Measurements from ENCODE around the gene SF3A1.

Gene SF3A1

GRCh38 chr22:30297276-30297990 is 59.3 kb downstream of the SF3A1 start:
- no peak for TF ChIP-seq CTCF (IDR thresholded peaks at IDR 0.05)
- Mint-ChIP-seq H3K9me3 (no peaks in the 10 kb centered on the region), H3K36me3 (ENCODE audit: low read depth) (no peaks in the 10 kb centered on the region), H3K27ac (no peak overlapping the region), H3K4me1 (peaks cover 20% of the 10 kb centered on the region), H3K4me3 (no peak overlapping the region), H3K27me3 (ENCODE audit: low read depth, poor library complexity) (no peaks in the 10 kb centered on the region)
- DNase-seq, result no peak

GRCh38 chr22:30296833-30297232 is 59.9 kb downstream of the SF3A1 start:
- Mint-ChIP-seq H3K27ac (no peak overlapping the region), H3K4me1 (peaks cover 20% of the 10 kb centered on the region), H3K36me3 (ENCODE audit: low read depth) (no peaks in the 10 kb centered on the region)

GRCh38 chr22:30296324-30296723 is 60.4 kb downstream of the SF3A1 start:
- no peak for DNase-seq

More at GRCh38 chr22:30296833-30297232, 59.9 kb downstream of the SF3A1 start:
- Mint-ChIP-seq H3K27me3 (ENCODE audit: low read depth, poor library complexity) (no peaks in the 10 kb centered on the region), H3K9me3 (no peaks in the 10 kb centered on the region), H3K4me3 (no peak overlapping the region)
- TF ChIP-seq CTCF (IDR thresholded peaks at IDR 0.05), result no peak
- DNase-seq, result no peak

GRCh38 chr22:30295576-30295975 is 61.1 kb downstream of the SF3A1 start:
- Mint-ChIP-seq H3K27ac (no peak overlapping the region), H3K4me3 (no peak overlapping the region), H3K9me3 (no peaks in the 10 kb centered on the region), H3K36me3 (ENCODE audit: low read depth) (no peaks in the 10 kb centered on the region), H3K4me1 (peaks cover 22% of the 10 kb centered on the region), H3K27me3 (ENCODE audit: low read depth, poor library complexity) (no peaks in the 10 kb centered on the region)
- no peak for DNase-seq
- TF ChIP-seq CTCF (IDR thresholded peaks at IDR 0.05), result no peak

More at GRCh38 chr22:30296324-30296723, 60.4 kb downstream of the SF3A1 start:
- no peak for TF ChIP-seq CTCF (IDR thresholded peaks at IDR 0.05)
- Mint-ChIP-seq H3K27ac (no peak overlapping the region), H3K36me3 (ENCODE audit: low read depth) (no peaks in the 10 kb centered on the region), H3K9me3 (no peaks in the 10 kb centered on the region), H3K27me3 (ENCODE audit: low read depth, poor library complexity) (no peaks in the 10 kb centered on the region), H3K4me1 (peaks cover 20% of the 10 kb centered on the region), H3K4me3 (no peak overlapping the region)

- Mint-ChIP-seq H3K36me3 (ENCODE audit: low read depth) (no peaks in the 10 kb centered on the region), H3K9me3 (no peaks in the 10 kb centered on the region), H3K4me1 (peaks cover 30% of the 10 kb centered on the region), H3K4me3 (no peak overlapping the region), H3K27ac (no peak overlapping the region), H3K27me3 (ENCODE audit: low read depth, poor library complexity) (no peaks in the 10 kb centered on the region)
- DNase-seq, result no peak
- TF ChIP-seq CTCF (IDR thresholded peaks at IDR 0.05), result no peak
Measured at GRCh38 chr22:30294830-30295229, 61.9 kb downstream of the SF3A1 start.

GRCh38 chr22:30294066-30294465 is 62.6 kb downstream of the SF3A1 start:
- TF ChIP-seq CTCF (IDR thresholded peaks at IDR 0.05), result no peak
- peaks cover 31% of the 10 kb centered on the region for H3K4me1 Mint-ChIP-seq
- no peak for DNase-seq
- H3K9me3 Mint-ChIP-seq, result no peaks in the 10 kb centered on the region
- no peaks in the 10 kb centered on the region for H3K27me3 Mint-ChIP-seq (ENCODE audit: low read depth, poor library complexity)
- H3K36me3 Mint-ChIP-seq (ENCODE audit: low read depth), result no peaks in the 10 kb centered on the region
- no peak overlapping the region for H3K4me3 Mint-ChIP-seq
- no peak overlapping the region for H3K27ac Mint-ChIP-seq
